Testis (tissue), 3 donors: Measurements from ENCODE around the gene SMARCD2. TPM values are rescaled to one million over a fixed set of nuclear protein-coding genes. Genes with fewer than 3 reads are reported as not detected.
"Not testable (repeated sequence)": the region's sequence is repeated elsewhere in the genome, so short reads cannot be mapped to it uniquely, and the experiment has no call there.

Experiments used
- DNase-seq: peaks from one replicate; pipeline ENCODE4 v3.0.0-alpha.2; 2019
- H3K27ac ChIP-seq, 2 donors: fragments of 200-600 bp; sonication (generic); one replicate each; pipeline ENCODE4 v1.5.1; 2019
- H3K27me3 ChIP-seq: fragments of 200-600 bp; sonication (generic); one replicate; pipeline ENCODE4 v1.5.1; 2019
- H3K36me3 ChIP-seq: fragments of 200-600 bp; sonication (generic); one replicate; pipeline ENCODE4 v1.5.1; 2017; ENCODE audit warnings: low read depth; ENCODE audit errors: missing control alignments
- H3K4me1 ChIP-seq: fragments of 200-600 bp; sonication (generic); one replicate; pipeline ENCODE4 v1.5.1; 2019
- H3K4me3 ChIP-seq, 2 donors: fragments of 200-600 bp; sonication (generic); one replicate each; pipeline ENCODE4 v1.5.1; 2017 to 2019
- H3K9me3 ChIP-seq: fragments of 200-600 bp; sonication (generic); one replicate; pipeline ENCODE4 v1.5.1; 2017
- CTCF ChIP-seq, 3 experiments: fragments of 450-650 bp in 2 of 3; fragments of 200-600 bp in 1 of 3; sonication (generic) in 1 of 3; IDR thresholded peaks; one replicate each; pipeline ENCODE4 v1.5.1; 2016 to 2019; ENCODE audit warnings: antibody characterized with exemption in 3 of 3, mild to moderate bottlenecking in 2 of 3, moderate library complexity in 1 of 3
- POLR2A ChIP-seq: fragments of 450-650 bp; IDR thresholded peaks from one replicate; pipeline ENCODE4 v1.6.1; 2017; ENCODE audit warnings: antibody characterized with exemption, mild to moderate bottlenecking, moderate library complexity
- WGBS, 2 donors: methylation state at CpG; one replicate each; pipeline ENCODE4 v1.1.5; 2018; 5-methylcytosine and 5-hydroxymethylcytosine counted together
- intact Hi-C: fragments of 100-400 bp; cut with DNase I; formaldehyde crosslinking; loops from one replicate; pipeline ENCODE4 v1.15.1; 2023; ENCODE audit warnings: low total_unique reads
- polyA plus RNA-seq: library from polyadenylated mRNA; stranded (reverse); fragments of 350-450 nt; fragmentation: Illumina TruSeq; extraction: RNeasy Lipid Tissue Mini Kit (QIAGEN cat#74804); gene quantifications from one replicate; pipeline ENCODE4 v1.2.3, GENCODE V29; 2014; ENCODE audit warnings: low read depth, low replicate concordance; ENCODE audit not compliant: insufficient read depth
- total RNA-seq, 2 donors: library from RNA; depleted of rRNA; stranded (reverse); fragments of >200 nt; gene quantifications; one replicate each; pipeline ENCODE4 v1.2.3, GENCODE V29; 2016

Gene SMARCD2
- total and polyA plus RNA-seq, 3 donors from 2014 or later: 95.2 to 122 (median 121) TPM

DNA sequence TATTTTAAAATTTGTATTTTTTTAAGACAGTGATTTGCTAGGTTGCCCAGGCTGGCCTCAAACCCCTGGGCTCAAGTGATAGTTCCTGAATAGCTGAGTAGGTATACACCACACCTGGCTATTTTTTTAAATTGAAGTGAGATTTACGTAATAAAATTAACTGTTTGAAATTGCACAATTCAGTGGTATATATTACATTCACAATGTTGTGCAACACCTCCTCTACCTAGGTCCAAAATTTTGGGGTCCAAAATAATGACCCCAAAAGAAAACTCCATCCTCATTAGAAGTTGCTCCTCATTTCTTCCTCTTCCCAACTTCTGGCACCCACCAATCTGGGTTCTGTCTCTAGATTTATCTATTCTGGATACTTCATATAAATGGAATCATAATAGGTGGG lies 3.0 kb upstream of the SMARCD2 start:
- intact Hi-C loops: no loop called here
- no peak for DNase-seq
- H3K4me1 ChIP-seq: peaks cover 13% of the 10 kb centered on the region

DNA sequence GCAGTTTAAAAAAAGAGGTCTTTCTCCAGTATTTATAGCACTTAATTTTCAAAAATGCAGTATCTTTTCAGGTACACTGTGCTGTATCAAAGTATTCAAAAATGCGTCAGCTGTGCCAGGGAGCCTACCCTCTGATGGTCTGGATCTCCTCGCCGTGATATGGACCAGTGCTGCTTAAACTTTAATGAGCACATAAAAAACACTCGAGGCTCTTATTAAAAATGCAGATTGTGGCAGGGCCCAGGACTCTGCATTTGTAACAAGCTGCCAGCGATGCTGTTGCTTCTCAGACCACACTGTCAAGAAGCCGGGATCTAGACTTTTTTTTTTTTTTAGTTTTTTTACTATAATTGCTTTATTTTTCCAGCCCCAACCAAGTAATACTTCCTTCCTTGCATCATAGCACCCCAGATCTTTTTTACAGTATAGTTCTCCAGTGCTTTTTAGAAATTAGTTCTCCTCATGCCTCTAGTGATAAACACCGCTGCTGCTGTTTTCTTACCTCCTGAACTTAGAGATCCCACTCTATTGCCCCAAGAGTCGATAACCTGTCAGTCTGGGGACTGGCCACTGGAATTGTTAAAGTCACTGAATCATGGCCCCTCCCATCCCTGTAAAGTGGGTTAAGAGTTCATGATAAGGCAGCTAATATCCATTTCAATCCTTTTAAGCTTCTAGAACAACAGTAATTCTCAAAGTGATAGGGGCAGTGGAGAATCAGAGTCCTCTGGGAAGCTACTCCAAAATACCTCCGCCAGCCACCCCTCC lies 1.6 kb upstream of the SMARCD2 start:
- Histone ChIP-seq H3K36me3 (no peaks in the 10 kb centered on the region), H3K27ac (peak overlapping the region; percentile 91 to 97), H3K4me3 (peak overlapping the region in 1 of 2 donors; percentile 96), H3K9me3 (no peaks in the 10 kb centered on the region), H3K4me1 (peaks cover 27% of the 10 kb centered on the region), H3K27me3 (no peaks in the 10 kb centered on the region)
- intact Hi-C loops: no loop called here
- TF ChIP-seq CTCF (IDR thresholded peaks at IDR 0.05) (no peak), POLR2A (no peak)
- DNase-seq: no peak
- 53 to 57% methylated on average over 9 of the region's 9 CpGs for whole genome bisulfite sequencing, 2 donors

More for the DNA sequence above, 3.0 kb upstream of the SMARCD2 start:
- no peaks in the 10 kb centered on the region for H3K36me3 ChIP-seq
- no peak overlapping the region for H3K27ac ChIP-seq
- no peaks in the 10 kb centered on the region for H3K9me3 ChIP-seq
- H3K27me3 ChIP-seq: no peaks in the 10 kb centered on the region
- no peak overlapping the region for H3K4me3 ChIP-seq
- TF ChIP-seq CTCF (IDR thresholded peaks at IDR 0.05): no peak
- TF ChIP-seq POLR2A: no peak
- WGBS, 2 donors: 54 to 55% methylated on average over 1 of the region's 1 CpG

- peak; percentile 69 for DNase-seq
- H3K36me3 ChIP-seq, intact Hi-C loops, H3K9me3 ChIP-seq, H3K27me3 ChIP-seq: not testable (repeated sequence)
- Histone ChIP-seq H3K4me3 (peak overlapping the region; percentile 88 to 96), H3K27ac (peak overlapping the region; percentile 91 to 97), H3K4me1 (peaks cover 34% of the 10 kb centered on the region)
- WGBS, 2 donors: 2 to 4% methylated on average over 10 to 19 of the region's 19 CpGs
Measured at GRCh38 chr17:63843387-63843888, 953 bp upstream of the SMARCD2 start.

GRCh38 chr17:63842173-63842539 lies 329 bp downstream of the SMARCD2 start:
- no peaks in the 10 kb centered on the region for H3K9me3 ChIP-seq
- no peak for DNase-seq
- WGBS, 2 donors: 0 to 2% methylated on average over 13 to 36 of the region's 36 CpGs
- H3K27me3 ChIP-seq: no peaks in the 10 kb centered on the region
- H3K27ac ChIP-seq: peak overlapping the region; percentile 91 to 97
- intact Hi-C loops: no loop called here
- TF ChIP-seq POLR2A (no peak), CTCF (IDR thresholded peaks at IDR 0.05) (no peak)
- peak overlapping the region; percentile 88 to 96 for H3K4me3 ChIP-seq
- no peaks in the 10 kb centered on the region for H3K36me3 ChIP-seq
- peaks cover 43% of the 10 kb centered on the region for H3K4me1 ChIP-seq

DNA sequence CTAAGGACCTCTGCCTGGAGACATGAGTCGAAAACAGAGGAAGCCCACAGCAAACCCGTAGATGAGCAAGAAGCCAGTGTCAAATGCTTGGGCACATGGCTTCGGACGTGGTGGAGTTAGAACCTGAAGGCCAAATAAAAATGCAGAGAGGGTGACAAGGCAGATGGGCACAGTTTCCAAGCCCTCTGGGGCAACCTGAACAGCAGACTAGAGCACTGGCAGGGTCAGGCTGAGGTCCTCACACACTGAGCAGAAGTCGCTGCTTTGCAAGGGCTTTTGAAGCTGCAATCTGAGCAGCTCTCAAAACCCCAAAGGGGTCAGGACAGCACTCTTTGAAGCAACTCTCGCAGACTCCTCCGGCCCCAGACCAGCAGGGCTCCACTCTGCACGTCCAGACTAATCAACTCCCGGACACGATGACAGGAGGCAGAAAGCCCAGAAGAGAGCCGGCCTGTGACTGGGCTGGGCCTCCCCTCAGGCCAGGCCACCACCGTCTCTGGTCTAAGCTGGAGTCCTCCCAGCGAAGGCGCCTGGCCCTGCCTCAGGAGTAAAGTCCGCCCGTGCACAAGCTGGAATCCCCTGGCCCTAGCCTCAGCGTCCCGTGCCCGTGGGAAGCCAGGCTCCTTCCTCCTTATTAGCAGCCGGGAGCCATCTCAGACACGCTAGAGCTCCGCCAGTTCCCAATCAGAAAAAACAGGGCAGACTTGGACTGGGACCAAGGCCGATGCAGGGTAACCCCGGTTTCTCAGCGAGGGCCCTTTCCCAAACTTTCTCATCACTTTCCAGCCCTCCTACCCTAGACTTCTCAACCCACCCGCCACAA lies 924 bp downstream of the SMARCD2 start:
- intact Hi-C loops: no loop called here
- DNase-seq: peak; percentile 64
- WGBS, 2 donors: 1 to 2% methylated on average over 25 to 26 of the region's 26 CpGs
- Histone ChIP-seq H3K27me3 (no peaks in the 10 kb centered on the region), H3K36me3 (no peaks in the 10 kb centered on the region), H3K27ac (peak overlapping the region; percentile 91 to 97), H3K4me1 (peaks cover 43% of the 10 kb centered on the region), H3K4me3 (peak overlapping the region; percentile 88 to 96), H3K9me3 (no peaks in the 10 kb centered on the region)
- TF ChIP-seq CTCF (IDR thresholded peaks at IDR 0.05): no peak
